SIG-M5 (cell line): ENCODE measurements around the gene OSGIN1.
"Not testable (repeated sequence)": the region's sequence is repeated elsewhere in the genome, so short reads cannot be mapped to it uniquely, and the experiment has no call there.

Source experiments
- DNase-seq: peaks from one replicate; lab custom pipeline; 2025; lab: John Stamatoyannopoulos, UW

OSGIN1 gene

GRCh38 chr16:83941546-83941945 lies 11.5 kb upstream of the OSGIN1 start:
- DNase-seq: not testable (repeated sequence)

DNA sequence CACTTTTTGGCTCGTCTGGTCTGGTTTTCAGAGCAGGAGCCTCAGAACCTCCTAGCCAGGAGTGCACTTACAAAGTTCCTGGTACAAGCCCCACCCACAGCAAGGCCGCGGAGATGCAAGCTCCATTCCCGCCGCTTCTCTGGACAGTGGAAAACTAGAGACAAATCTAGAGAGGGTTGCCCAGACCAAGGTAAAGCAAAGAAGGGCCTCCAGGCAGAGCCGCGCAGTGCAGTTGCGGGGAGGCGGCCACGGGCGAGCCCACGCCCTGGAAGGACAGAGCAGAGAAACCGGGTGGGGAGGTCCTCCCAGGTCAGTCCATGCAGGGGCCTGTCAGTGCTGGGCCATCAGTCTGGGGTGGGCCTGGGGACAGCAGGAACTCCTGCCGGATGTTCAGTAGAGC lies 11.0 kb upstream of the OSGIN1 start:
- no peak for DNase-seq

- no peak for DNase-seq
Observed at GRCh38 chr16:83942815-83943515, 10.1 kb upstream of the OSGIN1 start.

DNA sequence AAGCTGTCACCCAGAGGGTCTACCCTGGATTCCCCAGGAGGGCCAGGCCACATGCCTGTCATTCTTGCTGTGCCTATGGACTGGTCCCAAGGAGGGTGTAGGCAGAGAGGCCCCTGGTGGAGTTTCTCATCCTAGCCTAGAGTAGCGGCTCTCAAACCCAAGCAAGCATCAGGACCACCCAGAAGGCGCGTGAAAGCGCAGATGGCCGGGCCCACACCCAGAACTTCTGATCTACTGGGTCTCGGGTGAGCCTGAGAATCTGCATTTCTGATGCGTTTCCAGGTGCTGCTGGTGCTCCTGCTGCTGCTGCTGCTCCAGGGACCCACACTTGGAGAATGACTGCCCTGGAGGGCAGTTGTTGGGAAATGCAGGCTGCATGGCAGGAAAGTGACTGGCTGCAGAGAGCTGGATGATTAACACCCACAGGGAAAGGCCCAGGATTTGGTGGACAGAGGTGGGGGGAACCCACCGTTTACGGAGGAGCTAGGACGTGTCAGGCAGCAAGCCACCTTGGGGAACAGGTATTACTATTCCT lies 9.5 kb upstream of the OSGIN1 start:
- DNase-seq: no peak

- DNase-seq: no peak
Observed at GRCh38 chr16:83945587-83945986, 7.5 kb upstream of the OSGIN1 start.

GRCh38 chr16:83946154-83946780 lies 6.8 kb upstream of the OSGIN1 start:
- no peak for DNase-seq

DNA sequence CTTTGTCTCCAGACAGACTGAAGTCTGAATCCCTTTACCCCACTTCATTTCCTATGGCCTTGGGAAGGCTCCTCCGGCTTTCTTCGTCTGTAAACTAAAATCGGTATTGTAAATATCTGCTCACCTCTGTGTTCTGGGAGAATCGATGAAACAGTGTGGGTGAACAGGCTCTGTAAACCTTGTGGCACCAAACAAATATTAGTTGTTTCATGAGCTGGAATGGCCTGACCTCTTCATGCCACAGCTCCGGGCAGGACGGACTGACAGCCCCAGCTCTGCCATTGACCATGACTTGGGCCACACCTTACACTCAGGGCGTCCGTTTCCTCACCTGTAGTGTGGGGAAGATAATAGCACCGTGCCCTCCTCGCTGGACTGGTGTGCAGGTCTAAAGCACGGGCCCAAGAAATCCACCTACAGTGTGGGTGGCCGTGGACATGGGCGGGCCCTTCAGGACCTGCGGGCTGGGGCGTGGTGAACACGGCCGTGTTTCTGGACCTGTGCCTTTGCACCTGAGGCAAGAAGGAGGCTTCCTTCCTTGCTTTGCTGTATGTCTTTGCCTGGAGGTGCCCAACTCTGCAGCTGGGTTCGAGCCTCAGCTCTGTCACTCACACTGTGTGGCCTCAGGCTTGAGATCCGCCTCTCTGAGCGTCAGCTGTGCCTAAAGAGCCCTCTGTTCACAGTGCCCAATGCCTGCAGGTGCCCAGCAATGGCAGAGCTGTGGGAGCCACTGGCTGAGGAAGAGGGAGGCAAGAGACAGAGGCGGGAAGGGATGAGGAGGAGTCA lies 6.1 kb upstream of the OSGIN1 start:
- DNase-seq: no peak

DNA sequence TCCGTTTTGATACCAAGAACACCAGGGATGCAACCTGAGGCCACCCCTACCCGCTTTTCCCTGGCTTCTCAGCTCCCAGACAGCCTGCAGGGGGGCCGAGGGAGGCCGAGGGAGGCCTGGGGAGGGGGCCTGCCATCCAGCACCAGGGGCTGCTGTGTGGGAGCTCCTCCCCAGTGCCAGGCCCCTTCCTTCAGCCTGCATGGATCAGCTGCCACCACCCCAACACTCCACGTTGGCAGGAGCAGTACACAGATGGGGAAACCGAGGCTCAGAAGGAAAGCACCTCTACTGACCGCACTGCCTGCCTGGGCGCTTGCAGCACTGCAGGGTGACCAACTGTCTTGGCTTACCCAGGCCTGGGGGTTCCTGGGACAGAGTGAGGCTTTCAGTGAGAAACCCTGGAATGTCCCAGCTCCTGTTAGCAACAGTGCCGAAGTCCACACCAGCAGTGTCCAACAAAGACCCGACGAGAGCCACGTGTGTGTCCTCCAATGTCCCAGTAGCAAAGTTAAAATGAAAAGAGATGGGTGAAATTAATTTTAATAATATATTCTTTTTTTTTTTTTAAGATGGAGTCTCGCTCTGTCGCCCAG lies 5.3 kb upstream of the OSGIN1 start:
- DNase-seq: no peak

- DNase-seq: no peak
Observed at GRCh38 chr16:83948914-83949723, 3.9 kb upstream of the OSGIN1 start.

- no peak for DNase-seq
Observed at GRCh38 chr16:83949724-83950001, 3.4 kb upstream of the OSGIN1 start.

GRCh38 chr16:83950862-83951399 lies 2.1 kb upstream of the OSGIN1 start:
- not testable (repeated sequence) for DNase-seq

- DNase-seq: no peak
Observed at GRCh38 chr16:83951544-83951943, 1.5 kb upstream of the OSGIN1 start.

DNA sequence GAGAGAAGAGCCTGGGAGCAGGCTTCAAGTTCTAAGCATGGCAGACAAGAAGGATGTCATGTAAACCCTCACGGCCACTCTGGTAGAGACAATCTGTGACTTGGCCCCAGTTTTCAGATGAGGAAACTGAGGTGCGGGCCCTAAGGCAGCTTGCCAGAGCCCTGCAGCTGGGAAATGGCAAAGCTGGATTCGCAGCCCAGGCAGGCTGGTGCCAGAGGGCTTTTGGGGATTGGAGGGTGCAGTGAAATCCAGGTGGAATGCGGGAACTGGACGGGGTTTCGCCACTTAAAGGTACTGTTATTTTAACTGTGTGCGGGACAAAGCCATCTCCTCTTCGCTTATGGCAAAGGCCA lies 477 bp upstream of the OSGIN1 start:
- no peak for DNase-seq

- no peak for DNase-seq
Observed at GRCh38 chr16:83953796-83954576, 946 bp downstream of the OSGIN1 start.

DNA sequence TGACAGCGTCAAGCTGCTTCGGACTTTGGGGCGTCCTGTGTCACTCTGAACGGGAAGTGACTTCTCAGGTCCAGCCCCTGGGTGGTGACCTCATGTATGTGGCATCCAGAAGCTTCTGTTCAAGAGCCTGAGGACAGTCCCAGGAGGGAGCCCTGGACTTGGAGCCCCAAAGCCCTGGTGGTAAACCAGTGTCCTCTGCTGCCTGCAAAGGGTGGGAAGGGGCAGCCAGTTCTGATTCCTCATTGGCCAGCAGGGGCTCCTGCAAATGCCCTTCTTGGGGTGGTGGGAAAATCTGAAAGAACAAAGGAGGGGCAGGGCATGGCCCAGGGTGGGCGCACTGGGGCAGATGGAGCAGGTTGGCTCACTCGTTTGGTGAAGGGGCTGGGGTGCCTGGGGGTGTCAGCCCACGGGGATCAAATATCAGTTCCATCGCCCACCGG lies 1.6 kb downstream of the OSGIN1 start:
- DNase-seq: no peak

- DNase-seq: no peak
Observed at GRCh38 chr16:83955218-83956130, 2.4 kb downstream of the OSGIN1 start.

- DNase-seq: no peak
Observed at GRCh38 chr16:83956336-83957289, 3.6 kb downstream of the OSGIN1 start.

DNA sequence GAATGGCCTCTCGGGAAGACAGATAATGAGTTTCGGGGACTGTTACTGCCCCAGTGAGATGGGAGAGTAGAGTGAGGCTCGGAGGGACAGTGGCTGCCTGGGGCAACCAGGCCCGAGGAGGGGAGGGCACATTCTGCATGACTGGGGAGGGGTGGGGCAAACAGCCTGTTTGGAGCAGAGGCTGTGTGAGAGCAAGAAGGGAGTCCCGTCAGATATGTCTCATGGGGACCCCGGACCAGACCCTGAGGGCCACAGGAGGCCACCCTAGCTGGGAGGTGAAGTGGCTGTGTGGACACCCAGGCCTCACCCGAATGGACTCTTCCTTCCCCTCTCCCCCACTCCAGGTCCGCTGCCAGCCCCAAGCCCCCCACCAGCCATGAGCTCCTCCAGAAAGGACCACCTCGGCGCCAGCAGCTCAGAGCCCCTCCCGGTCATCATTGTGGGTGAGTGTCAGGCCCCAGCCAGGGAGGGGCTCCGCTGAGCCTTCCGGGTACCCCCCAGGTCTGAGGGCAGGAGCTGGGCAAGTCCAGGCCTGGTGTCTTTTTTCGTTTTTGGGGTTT lies 4.3 kb downstream of the OSGIN1 start:
- DNase-seq: no peak
